Loucy (cell line): ENCODE measurements around the gene DNAH17.
"Not testable (repeated sequence)": the region's sequence is repeated elsewhere in the genome, so short reads cannot be mapped to it uniquely, and the experiment has no call there.

Experiments
- H2AFZ ChIP-seq: fragments of 200-600 bp; sonication (generic); 2 replicates; pipeline ENCODE4 v1.6.0; 2016; ENCODE audit warnings: antibody characterized with exemption, mild to moderate bottlenecking, low read length, moderate library complexity
- H3F3A ChIP-seq: fragments of 200-600 bp; 2 replicates; pipeline ENCODE4 v1.6.0; 2016; ENCODE audit warnings: antibody characterized with exemption, low read depth, mild to moderate bottlenecking
- H3K27me3 ChIP-seq: fragments of 200-600 bp; sonication (generic); 2 replicates; pipeline ENCODE4 v1.6.1; 2014; ENCODE audit warnings: low read length, mild to moderate bottlenecking; ENCODE audit not compliant: insufficient read depth, poor library complexity, severe bottlenecking
- H3K36me3 ChIP-seq: fragments of 200-600 bp; sonication (generic); 2 replicates; pipeline ENCODE4 v1.6.1; 2016; ENCODE audit warnings: low read length; ENCODE audit not compliant: insufficient read depth
- H3K4me1 ChIP-seq: fragments of 200-600 bp; sonication (generic); 2 replicates; pipeline ENCODE4 v1.5.1; 2014; ENCODE audit warnings: low read length, mild to moderate bottlenecking; ENCODE audit not compliant: insufficient read depth, poor library complexity, severe bottlenecking
- H3K4me2 ChIP-seq: fragments of 200-600 bp; sonication (generic); 2 replicates; pipeline ENCODE4 v1.6.0; 2014; ENCODE audit warnings: antibody characterized with exemption, low read length, low read depth, mild to moderate bottlenecking; ENCODE audit not compliant: poor library complexity, severe bottlenecking
- H3K4me3 ChIP-seq: fragments of 200-600 bp; sonication (generic); 2 replicates; pipeline ENCODE4 v1.5.1; 2014; ENCODE audit warnings: low read length, mild to moderate bottlenecking, mixed read lengths; ENCODE audit not compliant: poor library complexity, severe bottlenecking
- H3K79me2 ChIP-seq: fragments of 200-600 bp; sonication (generic); 2 replicates; pipeline ENCODE4 v1.6.1; 2014; ENCODE audit warnings: low read length; ENCODE audit not compliant: insufficient read depth
- H3K9ac ChIP-seq: fragments of 200-600 bp; sonication (generic); 2 replicates; pipeline ENCODE4 v1.6.0; 2014; ENCODE audit warnings: mild to moderate bottlenecking, low read depth, low read length, moderate library complexity; ENCODE audit not compliant: poor library complexity, severe bottlenecking
- H3K9me2 ChIP-seq: fragments of 200-600 bp; sonication (generic); replicated peaks from 2 replicates; pipeline ENCODE4 v1.6.1; 2016; ENCODE audit warnings: low read depth, low read length, mixed read lengths
- H3K9me3 ChIP-seq: fragments of 200-600 bp; sonication (generic); 2 replicates; pipeline ENCODE4 v1.6.1; 2014; ENCODE audit warnings: mild to moderate bottlenecking, antibody characterized with exemption, low read length, low read depth; ENCODE audit not compliant: insufficient read depth
- H4K20me1 ChIP-seq: fragments of 200-600 bp; sonication (generic); 2 replicates; pipeline ENCODE4 v1.6.0; 2014; ENCODE audit warnings: antibody characterized with exemption, low read length, mild to moderate bottlenecking; ENCODE audit not compliant: insufficient read depth, poor library complexity, severe bottlenecking
- EZH2phosphoT487 ChIP-seq: fragments of 200-600 bp; IDR thresholded peaks from 2 replicates; pipeline ENCODE4 v1.6.1; 2018; ENCODE audit warnings: antibody characterized with exemption, mild to moderate bottlenecking, moderate library complexity, borderline replicate concordance
- TF ChIP-seq, protein P1 (sequence below): fragments of 200-600 bp; sonication (generic); conservative IDR thresholded peaks from 2 replicates; pipeline ENCODE4 v1.5.1; 2014; ENCODE audit warnings: mild to moderate bottlenecking, antibody characterized with exemption, low read length

Gene DNAH17

DNA sequence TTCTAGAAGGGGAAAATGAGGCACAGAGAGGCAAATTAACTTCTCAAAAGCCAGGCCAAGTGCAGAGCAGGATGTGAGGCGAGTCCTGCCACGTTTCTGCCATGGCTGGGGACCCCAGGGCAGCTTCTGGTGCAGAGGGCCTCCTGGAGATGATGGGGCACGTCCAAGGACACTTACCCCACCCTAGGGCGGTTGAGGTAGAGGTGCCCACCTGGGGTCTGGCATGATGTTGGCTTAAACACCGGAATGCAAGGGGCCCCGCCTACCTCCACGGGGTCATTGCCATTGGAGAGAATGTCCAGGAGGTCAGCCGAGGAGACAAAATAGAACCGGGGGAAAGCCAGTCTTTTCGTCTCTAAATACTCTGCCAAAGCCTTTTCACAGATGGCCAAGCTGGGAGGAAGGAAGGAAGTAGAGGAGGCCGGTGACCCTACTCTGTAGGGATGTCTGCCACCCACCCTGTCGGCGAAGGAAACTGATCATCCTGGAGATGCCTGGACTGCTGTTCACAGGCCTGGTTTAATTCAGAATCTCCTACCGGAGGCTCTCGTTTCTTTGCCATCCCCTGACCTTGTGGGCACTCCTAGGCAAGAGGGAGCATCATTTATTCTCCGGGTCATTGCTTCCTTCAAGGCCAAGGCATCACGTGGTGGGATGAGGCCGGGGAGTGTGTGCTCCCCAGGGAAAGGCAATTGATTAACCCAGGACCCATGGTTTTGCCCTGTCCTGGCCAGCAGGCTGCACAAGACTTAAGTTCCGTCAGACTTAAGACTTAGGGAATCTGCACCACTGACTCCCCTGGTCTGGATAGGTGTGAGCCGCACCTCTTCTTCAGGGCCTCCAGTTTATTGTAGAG, 70.5 kb downstream of the DNAH17 start:
- Histone ChIP-seq H3K36me3 (no peaks in the 10 kb centered on the region), H3K79me2 (no peaks in the 10 kb centered on the region), H3K27me3 (no peaks in the 10 kb centered on the region), H3K9ac (no peak overlapping the region), H3K9me2 (no peaks in the 10 kb centered on the region), H4K20me1 (no peaks in the 10 kb centered on the region), H3K4me1 (no peaks in the 10 kb centered on the region), H2AFZ (no peak overlapping the region), H3K9me3 (no peaks in the 10 kb centered on the region), H3K4me2 (no peak overlapping the region), H3K4me3 (no peak overlapping the region), H3F3A (no peaks in the 10 kb centered on the region)
- no peak for TF ChIP-seq EZH2phosphoT487
- TF ChIP-seq, protein P1, sequence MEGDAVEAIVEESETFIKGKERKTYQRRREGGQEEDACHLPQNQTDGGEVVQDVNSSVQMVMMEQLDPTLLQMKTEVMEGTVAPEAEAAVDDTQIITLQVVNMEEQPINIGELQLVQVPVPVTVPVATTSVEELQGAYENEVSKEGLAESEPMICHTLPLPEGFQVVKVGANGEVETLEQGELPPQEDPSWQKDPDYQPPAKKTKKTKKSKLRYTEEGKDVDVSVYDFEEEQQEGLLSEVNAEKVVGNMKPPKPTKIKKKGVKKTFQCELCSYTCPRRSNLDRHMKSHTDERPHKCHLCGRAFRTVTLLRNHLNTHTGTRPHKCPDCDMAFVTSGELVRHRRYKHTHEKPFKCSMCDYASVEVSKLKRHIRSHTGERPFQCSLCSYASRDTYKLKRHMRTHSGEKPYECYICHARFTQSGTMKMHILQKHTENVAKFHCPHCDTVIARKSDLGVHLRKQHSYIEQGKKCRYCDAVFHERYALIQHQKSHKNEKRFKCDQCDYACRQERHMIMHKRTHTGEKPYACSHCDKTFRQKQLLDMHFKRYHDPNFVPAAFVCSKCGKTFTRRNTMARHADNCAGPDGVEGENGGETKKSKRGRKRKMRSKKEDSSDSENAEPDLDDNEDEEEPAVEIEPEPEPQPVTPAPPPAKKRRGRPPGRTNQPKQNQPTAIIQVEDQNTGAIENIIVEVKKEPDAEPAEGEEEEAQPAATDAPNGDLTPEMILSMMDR: no peak

DNA sequence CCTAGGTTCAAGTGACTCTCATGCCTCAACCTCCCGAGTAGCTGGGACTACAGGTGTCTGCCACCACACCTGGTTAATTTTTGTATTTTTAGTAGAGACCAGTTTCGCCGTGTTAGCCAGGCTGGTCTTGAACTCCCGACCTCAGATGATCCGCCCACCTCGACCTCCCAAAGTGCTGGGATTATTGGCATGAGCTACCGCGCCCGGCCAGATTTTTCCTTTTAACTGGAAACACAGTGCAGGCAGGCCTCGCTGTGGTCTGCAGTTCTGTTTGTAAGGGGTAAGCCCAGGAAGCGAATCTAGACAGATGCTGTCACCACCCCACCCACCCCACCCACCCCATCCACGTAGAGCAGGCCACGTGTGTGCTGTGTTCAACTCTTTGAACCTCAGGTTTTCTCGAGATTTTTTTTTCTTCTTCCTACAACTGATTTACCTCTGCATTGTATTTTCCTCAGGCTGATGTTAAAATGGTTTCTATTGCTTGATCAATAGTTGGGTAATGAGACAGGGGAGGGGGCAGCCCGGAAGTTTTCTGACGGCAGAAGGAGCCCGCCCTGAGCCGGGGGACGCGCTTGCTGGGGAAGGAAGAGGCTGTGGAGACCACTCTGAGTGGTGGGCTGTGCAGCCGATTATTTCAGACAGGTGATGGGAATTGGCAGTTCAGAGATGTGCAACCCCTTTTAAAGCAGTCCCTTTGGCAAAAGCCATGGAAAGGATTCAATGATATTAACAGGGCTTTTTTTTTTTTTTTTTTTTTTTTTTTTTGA, 72.9 kb downstream of the DNAH17 start:
- TF ChIP-seq, protein P1: no peak
- no peak for TF ChIP-seq EZH2phosphoT487
- no peaks in the 10 kb centered on the region for H3K36me3 ChIP-seq
- no peaks in the 10 kb centered on the region for H3K4me1 ChIP-seq
- H4K20me1 ChIP-seq: no peaks in the 10 kb centered on the region
- H3K27me3 ChIP-seq: no peaks in the 10 kb centered on the region
- no peaks in the 10 kb centered on the region for H3K9me2 ChIP-seq
- H3F3A ChIP-seq: no peaks in the 10 kb centered on the region
- H3K4me3 ChIP-seq: no peak overlapping the region
- H2AFZ ChIP-seq: no peak overlapping the region
- no peaks in the 10 kb centered on the region for H3K9me3 ChIP-seq
- H3K9ac ChIP-seq: no peak overlapping the region
- no peaks in the 10 kb centered on the region for H3K79me2 ChIP-seq
- H3K4me2 ChIP-seq: no peak overlapping the region

DNA sequence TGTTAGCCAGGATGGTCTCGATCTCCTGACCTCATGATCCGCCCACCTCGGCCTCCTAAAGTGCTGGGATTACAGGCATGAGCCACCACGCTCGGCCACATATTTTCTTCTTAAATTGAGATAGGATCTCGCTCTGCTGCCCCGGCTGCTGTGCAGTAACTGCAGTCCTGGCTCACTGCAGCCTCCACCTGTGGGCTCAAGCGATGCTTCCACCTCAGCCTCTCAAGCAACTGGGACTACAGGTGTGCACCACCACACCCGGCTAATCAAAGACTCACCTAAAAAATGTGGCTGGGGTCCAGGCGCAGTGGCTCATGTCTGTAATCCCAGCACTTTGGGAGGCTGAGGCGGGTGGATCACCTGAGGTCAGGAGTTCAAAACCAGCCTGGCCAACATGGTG, 73.8 kb downstream of the DNAH17 start:
- H2AFZ ChIP-seq, H3K9ac ChIP-seq, H3K36me3 ChIP-seq, H3F3A ChIP-seq, H3K79me2 ChIP-seq, H3K4me3 ChIP-seq, H3K4me2 ChIP-seq, H4K20me1 ChIP-seq, H3K27me3 ChIP-seq, H3K4me1 ChIP-seq, H3K9me2 ChIP-seq, H3K9me3 ChIP-seq: not testable (repeated sequence)
